A549 (cell line): Measurements from ENCODE around the gene MAP1LC3B2. TPM values are rescaled to one million over a fixed set of nuclear protein-coding genes. Genes with fewer than 3 reads are reported as not detected.

Experiments
- ATAC-seq, 2 experiments: fragments of 200-7000 bp in 1 of 2; fragments of >200 bp in 1 of 2; cut with Nextera tagmentation in 1 of 2; cut with Tn5 transposase in 1 of 2; 3 replicates each; pipeline versions ENCODE4 v1.8.0 to v1.9.1; 2018 to 2020; ENCODE audit warnings: mild to moderate bottlenecking in 1 of 2, moderate library complexity in 1 of 2
- CTCF ChIA-PET: fragments of 300-600 bp; sonication (Branson Sonifier 250); formaldehyde crosslinking; extraction: SDS; loops from one replicate; lab custom pipeline; 2021; ENCODE audit warnings: antibody characterized with exemption, inconsistent platforms; lab: Yijun Ruan, JAX
- POLR2A ChIA-PET: fragments of 350-600 bp; formaldehyde crosslinking; extraction: SDS; loops from one replicate; lab custom pipeline; 2021; ENCODE audit warnings: antibody characterized with exemption, inconsistent platforms; lab: Yijun Ruan, JAX
- DNase-seq, 2 experiments: peaks; one replicate each; pipeline versions ENCODE4 v3.0.0 to v3.0.0-alpha.2; 2011 to 2016; ENCODE audit warnings: low read depth in 1 of 2, low spot score in 1 of 2
- FAIRE-seq: peaks from 2 replicates; lab custom pipeline; 2011; peaks lifted over from hg19 to GRCh38; lab: Jason Lieb, UNC
- H3K27ac ChIP-seq, 2 experiments: fragments of >200 bp; sonication (Bioruptor Twin); formaldehyde crosslinking; 3 replicates each; pipeline ENCODE4 v1.5.1; 2016 to 2017
- H3K4me1 ChIP-seq: fragments of >200 bp; sonication (Bioruptor Twin); formaldehyde crosslinking; 3 replicates; pipeline ENCODE4 v1.6.1; 2016
- H3K4me2 ChIP-seq: fragments of >200 bp; sonication (Bioruptor Twin); formaldehyde crosslinking; 3 replicates; pipeline ENCODE4 v1.6.1; 2016
- H3K4me3 ChIP-seq: fragments of >200 bp; sonication (Bioruptor Twin); formaldehyde crosslinking; 3 replicates; pipeline ENCODE4 v1.5.1; 2016
- H3K9me3 ChIP-seq: fragments of >200 bp; sonication (Bioruptor Twin); formaldehyde crosslinking; 3 replicates; pipeline ENCODE4 v1.6.1; 2016
- BCL3 ChIP-seq: fragments of >200 bp; sonication (Bioruptor Twin); formaldehyde crosslinking; IDR thresholded peaks from 3 replicates; pipeline ENCODE4 v1.6.1; 2016
- CBX8 ChIP-seq: fragments of 200-600 bp; sonication (generic); IDR thresholded peaks from 2 replicates; pipeline ENCODE4 v1.6.1; 2016
- CEBPB ChIP-seq, 2 experiments: fragments of >200 bp in 1 of 2; sonication (Bioruptor Twin) in 1 of 2; formaldehyde crosslinking in 1 of 2; IDR thresholded peaks; 2 replicates each; pipeline ENCODE4 v1.6.1; 2012 to 2016
- EHMT2 ChIP-seq: fragments of 200-600 bp; sonication (generic); IDR thresholded peaks from 2 replicates; pipeline ENCODE4 v1.6.1; 2016; ENCODE audit warnings: antibody characterized with exemption, low read depth, mild to moderate bottlenecking, moderate library complexity
- EP300 ChIP-seq, 2 experiments: fragments of >200 bp; sonication (Bioruptor Twin); formaldehyde crosslinking; IDR thresholded peaks; 2 replicates in 1 of 2; 3 replicates in 1 of 2; pipeline ENCODE4 v1.6.1; 2016 to 2017
- FOSB ChIP-seq: fragments of 250-450 bp; sonication (Bioruptor Pico); IDR thresholded peaks from 2 replicates; pipeline ENCODE4 v1.5.0; 2020; ENCODE audit warnings: mild to moderate bottlenecking, moderate library complexity
- FOXS1 ChIP-seq: fragments of 250-450 bp; sonication (Bioruptor Pico); IDR thresholded peaks from 2 replicates; pipeline ENCODE4 v1.5.0; 2020; ENCODE audit warnings: mild to moderate bottlenecking, moderate library complexity
- GATA3 ChIP-seq: IDR thresholded peaks from 2 replicates; pipeline ENCODE4 v1.6.1; 2012; ENCODE audit warnings: borderline replicate concordance
- HEYL ChIP-seq: fragments of 250-450 bp; sonication (Bioruptor Pico); IDR thresholded peaks from 2 replicates; pipeline ENCODE4 v1.8.0; 2021; ENCODE audit warnings: mild to moderate bottlenecking, moderate library complexity
- HOXB13 ChIP-seq: fragments of 250-450 bp; sonication (Bioruptor Pico); IDR thresholded peaks from 2 replicates; pipeline ENCODE4 v1.5.0; 2020; ENCODE audit warnings: low read depth, mild to moderate bottlenecking, moderate library complexity
- HOXB5 ChIP-seq: fragments of 250-450 bp; sonication (Bioruptor Pico); IDR thresholded peaks from 2 replicates; pipeline ENCODE4 v1.5.0; 2020; ENCODE audit warnings: mild to moderate bottlenecking, moderate library complexity
- JUN ChIP-seq, 2 experiments: fragments of >200 bp; sonication (Bioruptor Twin); formaldehyde crosslinking; IDR thresholded peaks; 2 replicates in 1 of 2; 3 replicates in 1 of 2; pipeline ENCODE4 v1.6.1; 2016 to 2017
- KDM1A ChIP-seq: fragments of 200-600 bp; sonication (generic); IDR thresholded peaks from 2 replicates; pipeline ENCODE4 v1.6.1; 2016; ENCODE audit warnings: low read depth, mild to moderate bottlenecking
- MAX ChIP-seq: IDR thresholded peaks from 2 replicates; pipeline ENCODE4 v1.6.1; 2012
- NR3C1 ChIP-seq: fragments of >200 bp; sonication (Bioruptor Twin); formaldehyde crosslinking; IDR thresholded peaks from 3 replicates; pipeline ENCODE4 v1.6.1; 2017
- POLR2A ChIP-seq: IDR thresholded peaks from 2 replicates; pipeline ENCODE4 v1.6.1; 2012; ENCODE audit warnings: mild to moderate bottlenecking, low read length
- POLR2AphosphoS2 ChIP-seq: conservative IDR thresholded peaks from 2 replicates; pipeline ENCODE4 v1.6.1; 2012; ENCODE audit warnings: low read length, improper control_type of control experiment, inconsistent platforms
- RAD21 ChIP-seq, 2 experiments: fragments of >200 bp in 1 of 2; sonication (Bioruptor Twin) in 1 of 2; formaldehyde crosslinking in 1 of 2; IDR thresholded peaks in 1 of 2; conservative IDR thresholded peaks in 1 of 2; 2 replicates in 1 of 2; 3 replicates in 1 of 2; pipeline ENCODE4 v1.6.1; 2012 to 2018; ENCODE audit warnings: inconsistent platforms in 1 of 2
- RARB ChIP-seq: fragments of 250-450 bp; sonication (Bioruptor Pico); IDR thresholded peaks from 2 replicates; pipeline ENCODE4 v1.8.0; 2021; ENCODE audit warnings: mild to moderate bottlenecking, moderate library complexity
- RCOR1 ChIP-seq: fragments of 150-350 bp; IDR thresholded peaks from 2 replicates; pipeline ENCODE4 v1.6.1; 2014; ENCODE audit warnings: antibody characterized with exemption, low read length, low read depth
- REST ChIP-seq: fragments of 200-600 bp; sonication (generic); IDR thresholded peaks from 2 replicates; pipeline ENCODE4 v1.6.1; 2016; ENCODE audit warnings: antibody characterized with exemption, mild to moderate bottlenecking, moderate library complexity
- RFX5 ChIP-seq: fragments of 450-650 bp; IDR thresholded peaks from 2 replicates; pipeline ENCODE4 v1.7.1; 2014; ENCODE audit warnings: antibody characterized with exemption, mild to moderate bottlenecking, moderate library complexity
- SREBF2 ChIP-seq: fragments of 450-650 bp; IDR thresholded peaks from 2 replicates; pipeline ENCODE4 v1.6.1; 2014; ENCODE audit warnings: mild to moderate bottlenecking, moderate library complexity
- TFCP2L1 ChIP-seq: fragments of 250-450 bp; sonication (Bioruptor Pico); IDR thresholded peaks from 2 replicates; pipeline ENCODE4 v1.5.0; 2021; ENCODE audit warnings: mild to moderate bottlenecking
- TP53 ChIP-seq: fragments of 250-450 bp; sonication (Bioruptor Pico); IDR thresholded peaks from 2 replicates; pipeline ENCODE4 v1.5.0; 2021; ENCODE audit warnings: mild to moderate bottlenecking, moderate library complexity
- whole genome bisulfite sequencing: methylation state at CpG from one replicate; pipeline ENCODE4 v1.1.6; 2017; ENCODE audit errors: missing lambda C conversion rate; 5-methylcytosine and 5-hydroxymethylcytosine counted together
- polyA plus RNA-seq, 4 experiments: library from polyadenylated mRNA; depleted of rRNA in 3 of 4; stranded (reverse); fragments of >200 nt; fragmentation: RNase III in 1 of 4; extraction: RNeasy Plus Mini Kit Qiagen cat#74134 plus additional on column Dnase treatment in 1 of 4; gene quantifications; 2 replicates in 3 of 4; 3 replicates in 1 of 4; pipeline ENCODE4 v1.2.3, GENCODE V29; 2011 to 2017

MAP1LC3B2 gene
- polyA plus RNA-seq, 2 of the 4 experiments (the other 2 are of a cell fraction): 2.1 to 2.8 TPM

- TF ChIP-seq RARB (CRISPR knock-in tag) (no peak), HOXB13 (CRISPR knock-in tag) (no peak)
Observed at GRCh38 chr12:116591855-116592637, 32.9 kb downstream of the MAP1LC3B2 start (continued).

GRCh38 chr12:116592731-116593130, 33.5 kb downstream of the MAP1LC3B2 start:
- DNase-seq (no peak), FAIRE-seq (no peak), ATAC-seq (no peak)
- H3K9me3 ChIP-seq: no peaks in the 10 kb centered on the region
- ChIA-PET POLR2A (no interaction called here), CTCF (no interaction called here)
- TF ChIP-seq EHMT2 (no peak), POLR2A (no peak), FOXS1 (CRISPR knock-in tag) (no peak), KDM1A (no peak), HOXB5 (no peak), NR3C1 (no peak), POLR2AphosphoS2 (no peak), EP300 (IDR thresholded peaks at IDR 0.05) (no peak), TP53 (CRISPR knock-in tag) (no peak), SREBF2 (no peak), MAX (no peak), FOSB (CRISPR knock-in tag) (no peak), HEYL (no peak), RFX5 (no peak), JUN (IDR thresholded peaks at IDR 0.05) (no peak), REST (no peak), RAD21 (conservative IDR thresholded peaks at IDR 0.05 in 1 of 2, IDR thresholded peaks at IDR 0.05 in 1 of 2) (no peak), CBX8 (no peak), HOXB13 (CRISPR knock-in tag) (no peak), RCOR1 (no peak)
- H3K4me2 ChIP-seq: no peak overlapping the region
- 88% methylated on average over 8 of the region's 8 CpGs for WGBS
- H3K4me1 ChIP-seq: peaks cover 26% of the 10 kb centered on the region
- no peak overlapping the region for H3K4me3 ChIP-seq
- peak overlapping the region in 1 of 2 experiments; percentile 50; a peak in 2 of 6 replicates for H3K27ac ChIP-seq

DNA sequence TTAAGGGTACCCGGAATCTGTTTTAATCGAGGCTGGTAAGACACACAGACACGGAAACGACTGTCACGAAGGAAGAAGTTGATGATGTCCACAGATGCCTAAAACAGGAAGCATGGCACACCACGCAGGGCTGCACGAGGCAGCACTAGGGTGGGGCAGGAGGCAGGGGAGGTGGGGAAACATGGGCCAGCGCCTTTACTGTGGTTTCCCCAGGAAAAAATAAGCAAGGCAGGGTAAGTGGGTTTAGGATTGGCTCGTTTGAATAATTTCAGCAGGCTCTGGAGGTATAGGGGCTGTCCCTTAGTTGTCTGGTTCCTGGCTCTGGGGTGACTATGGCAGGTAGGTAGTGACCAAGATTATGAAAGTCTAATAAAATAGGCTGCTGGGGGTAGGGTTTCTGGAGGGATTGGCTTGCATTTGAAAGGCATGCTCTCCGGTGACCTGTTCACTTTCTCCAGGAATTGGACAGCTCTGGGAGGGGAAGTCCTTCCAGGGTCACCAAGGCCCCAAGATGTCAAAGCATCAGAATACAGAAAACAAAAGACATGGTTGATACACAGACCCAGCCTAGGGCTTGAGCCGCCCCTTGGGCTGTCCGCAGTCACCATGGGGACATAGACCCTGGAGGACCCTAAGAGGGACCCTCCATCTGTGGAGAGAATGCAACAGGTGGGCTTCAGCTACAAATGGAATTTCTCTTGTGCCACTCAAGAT, 35.3 kb downstream of the MAP1LC3B2 start:
- CTCF ChIA-PET: no interaction called here
- ATAC-seq: no peak
- Histone ChIP-seq H3K4me1 (peaks cover 40% of the 10 kb centered on the region), H3K27ac (no peak overlapping the region), H3K9me3 (no peaks in the 10 kb centered on the region), H3K4me2 (no peak overlapping the region), H3K4me3 (no peak overlapping the region)
- no peak for DNase-seq
- no peak for FAIRE-seq
- POLR2A ChIA-PET: no interaction called here
- 90% methylated on average over 12 of the region's 12 CpGs for WGBS
- no peak for TF ChIP-seq CEBPB (IDR thresholded peaks at IDR 0.05)
- no peak for TF ChIP-seq FOSB (CRISPR knock-in tag)
- no peak for TF ChIP-seq RAD21 (conservative IDR thresholded peaks at IDR 0.05 in 1 of 2, IDR thresholded peaks at IDR 0.05 in 1 of 2)
- no peak for TF ChIP-seq RFX5
- no peak for TF ChIP-seq EHMT2
- no peak for TF ChIP-seq TP53 (CRISPR knock-in tag)
- no peak for TF ChIP-seq BCL3
- no peak for TF ChIP-seq GATA3
- no peak for TF ChIP-seq SREBF2
- TF ChIP-seq RARB (CRISPR knock-in tag): no peak
- TF ChIP-seq TFCP2L1: no peak
- no peak for TF ChIP-seq HEYL
